Activated T-helper 2 cell treated with anti-CD3 and anti-CD28 coated beads, Interferon-gamma antibody, Interleukin-2, Interleukin-4, amounts not matched to agents 10 μg/mL and 5 μg/mL and 100 μg/mL, durations not matched to agents 14 hours and 24 hours and 36 hours (primary cell): ENCODE data around the gene NANS. TPM values are rescaled to one million over a fixed set of nuclear protein-coding genes. Genes with fewer than 3 reads are reported as not detected.

ENCODE experiments used
- DNase-seq: peaks from one replicate; pipeline ENCODE4 v3.0.0; 2021; ENCODE audit warnings: low spot score
- H3K27ac Mint-ChIP-seq: one replicate; pipeline ENCODE4 v1.8.0; 2021; ENCODE audit warnings: mixed read lengths
- H3K27me3 Mint-ChIP-seq: one replicate; pipeline ENCODE4 v1.8.0; 2021; ENCODE audit warnings: low read depth, mixed read lengths
- H3K36me3 Mint-ChIP-seq: one replicate; pipeline ENCODE4 v1.8.0; 2021; ENCODE audit warnings: low read depth, mixed read lengths
- H3K4me1 Mint-ChIP-seq: one replicate; pipeline ENCODE4 v1.8.0; 2021; ENCODE audit warnings: low read depth, mixed read lengths
- H3K4me3 Mint-ChIP-seq: one replicate; pipeline ENCODE4 v1.8.0; 2021; ENCODE audit warnings: low read depth, mild to moderate bottlenecking, moderate library complexity, mixed read lengths
- H3K9me3 Mint-ChIP-seq: one replicate; pipeline ENCODE4 v1.8.0; 2021; ENCODE audit warnings: mixed read lengths
- intact Hi-C: fragments of 100-400 bp; cut with micrococcal nuclease; formaldehyde crosslinking; loops from one replicate; pipeline ENCODE4 v1.15.1; 2023
- total RNA-seq: library from RNA; stranded (reverse); gene quantifications from 2 replicates; pipeline ENCODE4 v1.2.3, GENCODE V29; 2022

The NANS gene
- total RNA-seq, 1 donor from 2014 or later: 63.4 TPM

GRCh38 chr9:98045234-98046179 is 11.0 kb upstream of the NANS start:
- Mint-ChIP-seq H3K4me1 (peaks cover 28% of the 10 kb centered on the region), H3K36me3 (peaks cover 41% of the 10 kb centered on the region), H3K27ac (peak overlapping the region; percentile 86), H3K9me3 (peaks cover 6% of the 10 kb centered on the region), H3K4me3 (peak overlapping the region; percentile 84), H3K27me3 (no peaks in the 10 kb centered on the region)
- intact Hi-C loops: loop anchor here (1.0 to 5.0 kb wide), 2 partner anchors 11 to 58 kb away; partner anchors contain the start of gene NANS
- peak; percentile 39 for DNase-seq

- H3K27ac Mint-ChIP-seq: peak overlapping the region; percentile 86
- peaks cover 41% of the 10 kb centered on the region for H3K36me3 Mint-ChIP-seq
- no peak for DNase-seq
- H3K4me3 Mint-ChIP-seq: peak overlapping the region; percentile 84
- H3K9me3 Mint-ChIP-seq: peaks cover 6% of the 10 kb centered on the region
- no peaks in the 10 kb centered on the region for H3K27me3 Mint-ChIP-seq
- intact Hi-C loops: loop anchor here (5.0 kb wide), 1 partner anchor 59 kb away; no protein-coding TSS in a partner anchor
- H3K4me1 Mint-ChIP-seq: peaks cover 28% of the 10 kb centered on the region
These were observed 10.4 kb upstream of the NANS start for GRCh38 chr9:98046180-98046543.

GRCh38 chr9:98047002-98047401 is 9.5 kb upstream of the NANS start:
- Mint-ChIP-seq H3K4me1 (peaks cover 29% of the 10 kb centered on the region), H3K36me3 (peaks cover 41% of the 10 kb centered on the region), H3K4me3 (peak overlapping the region; percentile 84), H3K27me3 (no peaks in the 10 kb centered on the region), H3K9me3 (peaks cover 6% of the 10 kb centered on the region), H3K27ac (peak overlapping the region; percentile 35)
- no peak for DNase-seq
- intact Hi-C loops: loop anchor here (5.0 kb wide), 1 partner anchor 60 kb away; no protein-coding TSS in a partner anchor

GRCh38 chr9:98049288-98050072 is 7.1 kb upstream of the NANS start:
- Mint-ChIP-seq H3K27me3 (no peaks in the 10 kb centered on the region), H3K36me3 (peaks cover 47% of the 10 kb centered on the region), H3K4me1 (peaks cover 35% of the 10 kb centered on the region), H3K9me3 (peaks cover 6% of the 10 kb centered on the region), H3K27ac (peak overlapping the region; percentile 9), H3K4me3 (no peak overlapping the region)
- intact Hi-C loops: loop anchor here (5.0 kb wide), 1 partner anchor 62 kb away; no protein-coding TSS in a partner anchor
- DNase-seq: no peak

- no peak for DNase-seq
- Mint-ChIP-seq H3K27me3 (no peaks in the 10 kb centered on the region), H3K27ac (no peak overlapping the region), H3K4me3 (no peak overlapping the region), H3K9me3 (peaks cover under 1% of the 10 kb centered on the region), H3K4me1 (peaks cover 37% of the 10 kb centered on the region), H3K36me3 (peaks cover 44% of the 10 kb centered on the region)
- intact Hi-C loops: no loop called here
These were observed 6.2 kb upstream of the NANS start for GRCh38 chr9:98050351-98050750.

GRCh38 chr9:98054376-98054951 is 2.1 kb upstream of the NANS start:
- peaks cover 18% of the 10 kb centered on the region for H3K36me3 Mint-ChIP-seq
- intact Hi-C loops: no loop called here
- no peak for DNase-seq
- H3K27me3 Mint-ChIP-seq: no peaks in the 10 kb centered on the region
- H3K4me3 Mint-ChIP-seq: no peak overlapping the region
- H3K9me3 Mint-ChIP-seq: no peaks in the 10 kb centered on the region
- peaks cover 42% of the 10 kb centered on the region for H3K4me1 Mint-ChIP-seq
- no peak overlapping the region for H3K27ac Mint-ChIP-seq

GRCh38 chr9:98057138-98057799 is 737 bp downstream of the NANS start:
- Mint-ChIP-seq H3K4me1 (peaks cover 38% of the 10 kb centered on the region), H3K4me3 (peak overlapping the region; percentile 88), H3K36me3 (peaks cover 27% of the 10 kb centered on the region), H3K27ac (peak overlapping the region; percentile 91), H3K9me3 (no peaks in the 10 kb centered on the region), H3K27me3 (no peaks in the 10 kb centered on the region)
- intact Hi-C loops: loop anchor here (1.0 to 5.0 kb wide), 5 partner anchors 45 to 425 kb away; partner anchors contain the start of genes ANP32B, NCBP1, TBC1D2 and TSTD2
- DNase-seq: no peak

- H3K27ac Mint-ChIP-seq: no peak overlapping the region
- H3K36me3 Mint-ChIP-seq: peaks cover 54% of the 10 kb centered on the region
- intact Hi-C loops: no loop called here
- no peak overlapping the region for H3K4me3 Mint-ChIP-seq
- H3K9me3 Mint-ChIP-seq: no peaks in the 10 kb centered on the region
- DNase-seq: no peak
- no peaks in the 10 kb centered on the region for H3K27me3 Mint-ChIP-seq
- H3K4me1 Mint-ChIP-seq: peaks cover 24% of the 10 kb centered on the region
These were observed 5.6 kb downstream of the NANS start for GRCh38 chr9:98062161-98062560.

GRCh38 chr9:98064623-98065392 is 8.3 kb downstream of the NANS start:
- Mint-ChIP-seq H3K27ac (no peak overlapping the region), H3K9me3 (no peaks in the 10 kb centered on the region), H3K36me3 (peaks cover 57% of the 10 kb centered on the region), H3K4me3 (no peak overlapping the region), H3K27me3 (no peaks in the 10 kb centered on the region), H3K4me1 (peaks cover 10% of the 10 kb centered on the region)
- DNase-seq: no peak
- intact Hi-C loops: no loop called here

- DNase-seq: no peak
- Mint-ChIP-seq H3K36me3 (peaks cover 52% of the 10 kb centered on the region), H3K27me3 (no peaks in the 10 kb centered on the region), H3K27ac (no peak overlapping the region), H3K4me1 (peaks cover 8% of the 10 kb centered on the region), H3K4me3 (no peak overlapping the region), H3K9me3 (no peaks in the 10 kb centered on the region)
- intact Hi-C loops: no loop called here
These were observed 9.7 kb downstream of the NANS start for GRCh38 chr9:98066235-98066634.

- Mint-ChIP-seq H3K27me3 (no peaks in the 10 kb centered on the region), H3K27ac (no peak overlapping the region), H3K9me3 (no peaks in the 10 kb centered on the region), H3K4me1 (peaks cover 8% of the 10 kb centered on the region), H3K36me3 (peaks cover 50% of the 10 kb centered on the region), H3K4me3 (no peak overlapping the region)
- no peak for DNase-seq
- intact Hi-C loops: no loop called here
These were observed 10.7 kb downstream of the NANS start for GRCh38 chr9:98067184-98067583.
